HEK293 (cell line): ENCODE measurements around the gene STX1B.

Experiments used
- CTCF ChIA-PET: fragments of 350-600 bp; formaldehyde crosslinking; extraction: SDS; loops from one replicate; lab custom pipeline; 2021; ENCODE audit warnings: antibody characterized with exemption; lab: Yijun Ruan, JAX
- POLR2A ChIA-PET: fragments of 300-600 bp; formaldehyde crosslinking; extraction: SDS; loops from one replicate; lab custom pipeline; 2020; ENCODE audit warnings: antibody characterized with exemption, inconsistent platforms; lab: Yijun Ruan, JAX
- H3K27ac ChIP-seq: fragments of 200-500 bp; sonication (Bioruptor generic); 2 replicates; pipeline ENCODE4 v1.5.1; 2014; ENCODE audit warnings: low read depth, low read length, control low read depth, inconsistent platforms; ENCODE audit errors: extremely low read depth
- H3K36me3 ChIP-seq, 2 experiments: fragments of 200-500 bp in 1 of 2; sonication (Bioruptor generic) in 1 of 2; 1 replicate in 1 of 2; 2 replicates in 1 of 2; pipeline ENCODE4 v1.5.1; 2014 to 2017; ENCODE audit warnings: inconsistent platforms in 2 of 2, low read length in 2 of 2; ENCODE audit not compliant: control insufficient read depth in 2 of 2, insufficient read depth in 1 of 2
- H3K4me1 ChIP-seq: fragments of 200-500 bp; sonication (Bioruptor generic); 2 replicates; pipeline ENCODE4 v1.5.1; 2014; ENCODE audit warnings: mild to moderate bottlenecking, low read length, inconsistent platforms; ENCODE audit not compliant: control insufficient read depth, insufficient read depth
- H3K4me3 ChIP-seq: 2 replicates; pipeline ENCODE4 v1.5.1; 2011; ENCODE audit warnings: low read depth, mild to moderate bottlenecking, control low read depth, low read length, moderate library complexity
- H3K9me3 ChIP-seq: fragments of 200-500 bp; sonication (Bioruptor generic); 2 replicates; pipeline ENCODE4 v1.5.1; 2014; ENCODE audit warnings: low read depth, low read length, inconsistent platforms; ENCODE audit not compliant: control insufficient read depth, insufficient read depth
- BCL6B ChIP-seq: fragments of 450-650 bp; formaldehyde crosslinking; IDR thresholded peaks from 2 replicates; pipeline ENCODE4 v1.5.1; 2017; ENCODE audit warnings: missing biosample characterization, missing genetic modification characterization
- CTCF ChIP-seq: fragments of 450-650 bp; formaldehyde crosslinking; IDR thresholded peaks from 2 replicates; pipeline ENCODE4 v1.5.1; 2016; ENCODE audit warnings: missing biosample characterization, missing genetic modification characterization
- MYNN ChIP-seq: fragments of 450-650 bp; formaldehyde crosslinking; IDR thresholded peaks from 2 replicates; pipeline ENCODE4 v1.5.1; 2016; ENCODE audit warnings: missing biosample characterization, missing genetic modification characterization, borderline replicate concordance
- REPIN1 ChIP-seq: fragments of 450-650 bp; formaldehyde crosslinking; IDR thresholded peaks from 2 replicates; pipeline ENCODE4 v1.5.1; 2017; ENCODE audit warnings: missing biosample characterization, missing genetic modification characterization, low read depth
- ZBTB26 ChIP-seq: fragments of 450-650 bp; formaldehyde crosslinking; optimal IDR thresholded peaks from 2 replicates; pipeline ENCODE3; 2016; ENCODE audit warnings: missing biosample characterization, mild to moderate bottlenecking, missing genetic modification characterization
- ZIC2 ChIP-seq: fragments of 450-650 bp; formaldehyde crosslinking; IDR thresholded peaks from 2 replicates; pipeline ENCODE4 v1.5.1; 2016; ENCODE audit warnings: missing biosample characterization, missing genetic modification characterization
- ZNF211 ChIP-seq: fragments of 450-650 bp; formaldehyde crosslinking; IDR thresholded peaks from 2 replicates; pipeline ENCODE4 v1.5.1; 2016; ENCODE audit warnings: low read depth, missing biosample characterization, missing genetic modification characterization
- ZNF223 ChIP-seq: fragments of 450-650 bp; formaldehyde crosslinking; IDR thresholded peaks from 2 replicates; pipeline ENCODE4 v1.5.1; 2016; ENCODE audit warnings: missing biosample characterization, missing genetic modification characterization
- ZNF23 ChIP-seq: fragments of 450-650 bp; formaldehyde crosslinking; IDR thresholded peaks from 2 replicates; pipeline ENCODE4 v1.5.1; 2016; ENCODE audit warnings: missing biosample characterization, missing genetic modification characterization, borderline replicate concordance
- ZNF324 ChIP-seq: fragments of 450-650 bp; formaldehyde crosslinking; IDR thresholded peaks from 2 replicates; pipeline ENCODE4 v1.5.1; 2016; ENCODE audit warnings: missing biosample characterization, missing genetic modification characterization
- ZNF391 ChIP-seq: fragments of 450-650 bp; formaldehyde crosslinking; IDR thresholded peaks from 2 replicates; pipeline ENCODE4 v1.5.1; 2016; ENCODE audit warnings: low read depth, missing biosample characterization, missing genetic modification characterization, borderline replicate concordance
- ZNF510 ChIP-seq: fragments of 450-650 bp; formaldehyde crosslinking; IDR thresholded peaks from 2 replicates; pipeline ENCODE4 v1.5.1; 2018; ENCODE audit warnings: mild to moderate bottlenecking, missing genetic modification characterization, missing biosample characterization; ENCODE audit not compliant: insufficient replicate concordance
- ZNF513 ChIP-seq: fragments of 450-650 bp; IDR thresholded peaks from 2 replicates; pipeline ENCODE4 v1.5.1; 2018; ENCODE audit warnings: missing biosample characterization, missing genetic modification characterization
- ZNF600 ChIP-seq: fragments of 450-650 bp; formaldehyde crosslinking; IDR thresholded peaks from 2 replicates; pipeline ENCODE4 v1.5.1; 2016; ENCODE audit warnings: missing biosample characterization, missing genetic modification characterization
- ZNF623 ChIP-seq: fragments of 450-650 bp; formaldehyde crosslinking; IDR thresholded peaks from 2 replicates; pipeline ENCODE4 v1.5.1; 2016; ENCODE audit warnings: missing biosample characterization, missing genetic modification characterization
- ZNF626 ChIP-seq: fragments of 450-650 bp; sonication (Bioruptor Pico); formaldehyde crosslinking; IDR thresholded peaks from 2 replicates; pipeline ENCODE4 v1.5.1; 2018; ENCODE audit warnings: missing biosample characterization, missing genetic modification characterization, inconsistent platforms
- ZNF645 ChIP-seq: fragments of 450-650 bp; formaldehyde crosslinking; IDR thresholded peaks from 2 replicates; pipeline ENCODE4; 2016; ENCODE audit warnings: missing biosample characterization, missing genetic modification characterization
- ZNF768 ChIP-seq: fragments of 450-650 bp; formaldehyde crosslinking; IDR thresholded peaks from 2 replicates; pipeline ENCODE4 v1.5.1; 2018; ENCODE audit warnings: missing biosample characterization, mild to moderate bottlenecking, missing genetic modification characterization
- ZSCAN30 ChIP-seq: fragments of 450-650 bp; IDR thresholded peaks from 2 replicates; pipeline ENCODE4 v1.5.1; 2018; ENCODE audit warnings: missing biosample characterization, mild to moderate bottlenecking, missing genetic modification characterization, moderate library complexity

Gene STX1B

GRCh38 chr16:30974348-30974747 is 36.1 kb downstream of the STX1B start (continued):
- TF ChIP-seq ZBTB26 (no peak), ZNF391 (tag by site-specific recombination) (no peak), ZSCAN30 (tag by site-specific recombination) (no peak), ZNF768 (tag by site-specific recombination) (no peak)
- TF ChIP-seq, all 188 proteins: peak for 2

GRCh38 chr16:30972872-30973271 is 37.6 kb downstream of the STX1B start:
- Histone ChIP-seq H3K36me3 (peaks cover 78 to 93% of the 10 kb centered on the region in 2 experiments), H3K27ac (no peak overlapping the region), H3K4me3 (no peak overlapping the region), H3K9me3 (no peaks in the 10 kb centered on the region), H3K4me1 (no peaks in the 10 kb centered on the region)
- TF ChIP-seq CTCF (tag by site-specific recombination) (peak; percentile 80), ZNF623 (tag by site-specific recombination) (peak; percentile 87), ZNF626 (tag by site-specific recombination) (no peak), ZIC2 (peak; percentile 90), MYNN (0 out of 2 replicates have a peak, but pooled peaks have one; percentile 28), ZNF600 (tag by site-specific recombination) (peak; percentile 80; the same call in 1 of the 2 replicates), ZNF223 (tag by site-specific recombination) (no peak)
- ChIA-PET CTCF (interaction anchor here (0.8 to 2.3 kb wide), 4 partner anchors 13 to 42 kb away, joined by 3 to 7 read pairs (median 4); no protein-coding TSS in a partner anchor), POLR2A (interaction anchor here (1.0 kb wide), 1 partner anchor 10 kb away, joined by 4 read pairs; no protein-coding TSS in a partner anchor)

GRCh38 chr16:30971298-30971697 is 39.1 kb downstream of the STX1B start:
- no peak overlapping the region for H3K27ac ChIP-seq
- TF ChIP-seq ZNF23 (no peak), ZNF211 (tag by site-specific recombination) (no peak), ZNF645 (tag by site-specific recombination) (no peak), REPIN1 (no peak), ZNF513 (peak; percentile 93), ZNF510 (tag by site-specific recombination) (no peak), ZNF324 (no peak), BCL6B (no peak)
- TF ChIP-seq, all 188 proteins: peak for 1
- no peaks in the 10 kb centered on the region for H3K4me1 ChIP-seq
- ChIA-PET CTCF (interaction anchor here (0.6 to 2.3 kb wide), 3 partner anchors 12 to 49 kb away, joined by 3 to 7 read pairs (median 4); no protein-coding TSS in a partner anchor), POLR2A (interaction anchor here (0.6 to 2.6 kb wide), 2 partner anchors 12 to 227 kb away, joined by 3 to 9 read pairs; no protein-coding TSS in a partner anchor)
- no peaks in the 10 kb centered on the region for H3K9me3 ChIP-seq
- no peak overlapping the region for H3K4me3 ChIP-seq
- H3K36me3 ChIP-seq = peaks cover 84 to 93% of the 10 kb centered on the region in 2 experiments
